Activated CD8-positive, alpha-beta memory T cell treated with anti-CD3 and anti-CD28 coated beads for 36 hours (primary cell): ENCODE results near the gene STRA6. TPM values are rescaled to one million over a fixed set of nuclear protein-coding genes. Genes with fewer than 3 reads are reported as not detected.
"Not testable (repeated sequence)": the region's sequence is repeated elsewhere in the genome, so short reads cannot be mapped to it uniquely, and the experiment has no call there.

Experiments
- CTCF ChIA-PET: fragments of 350-600 bp; sonication (Branson Sonifier 250); formaldehyde crosslinking; loops from one replicate; lab custom pipeline; 2021; ENCODE audit warnings: antibody characterized with exemption; lab: Charles Lee
- POLR2A ChIA-PET: fragments of 350-600 bp; sonication (Branson Sonifier 250); formaldehyde crosslinking; loops from one replicate; lab custom pipeline; 2021; ENCODE audit warnings: antibody characterized with exemption; lab: Charles Lee
- total RNA-seq, 2 experiments: library from RNA; stranded (reverse); gene quantifications; one replicate each; pipeline ENCODE4 v1.2.3, GENCODE V29; 2021

Gene STRA6
- total RNA-seq, 2 experiments from 2014 or later: not detected

DNA sequence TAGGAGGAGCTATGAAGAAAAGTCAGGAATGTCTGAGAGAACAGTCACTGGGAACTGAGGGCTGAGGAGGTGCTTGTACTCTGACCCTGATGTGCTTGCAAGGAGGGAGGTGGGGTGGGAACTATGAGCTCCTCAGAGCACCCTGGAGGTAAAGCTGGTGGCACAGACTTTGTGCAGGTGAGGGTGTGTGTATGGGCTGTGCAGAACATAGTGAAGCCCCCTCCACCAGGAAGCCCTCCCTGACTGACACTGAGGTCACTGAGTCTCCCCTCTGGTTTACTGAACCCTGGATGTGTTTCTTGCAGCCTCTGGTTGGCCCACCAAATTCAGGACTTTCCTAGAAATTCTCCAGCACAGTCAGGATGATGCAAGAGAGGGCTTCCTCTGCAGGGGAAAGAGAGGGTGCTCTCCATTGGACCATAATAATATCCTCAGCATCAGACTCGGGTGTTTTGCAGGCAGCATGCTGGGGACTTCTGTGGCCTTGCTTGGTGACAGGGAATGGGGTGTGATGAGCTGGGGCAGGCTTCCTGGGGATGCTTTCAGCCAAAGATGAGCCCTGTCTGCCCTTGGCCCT lies 30.5 kb downstream of the STRA6 start:
- POLR2A ChIA-PET: no interaction called here
- CTCF ChIA-PET: no interaction called here

GRCh38 chr15:74170875-74171578 lies 31.6 kb downstream of the STRA6 start:
- POLR2A ChIA-PET: no interaction called here
- CTCF ChIA-PET: no interaction called here

GRCh38 chr15:74170071-74170844 lies 32.3 kb downstream of the STRA6 start:
- CTCF ChIA-PET: interaction anchor here (0.5 kb wide), 1 partner anchor 21 kb away, joined by 5 read pairs; no protein-coding TSS in a partner anchor
- POLR2A ChIA-PET: no interaction called here

DNA sequence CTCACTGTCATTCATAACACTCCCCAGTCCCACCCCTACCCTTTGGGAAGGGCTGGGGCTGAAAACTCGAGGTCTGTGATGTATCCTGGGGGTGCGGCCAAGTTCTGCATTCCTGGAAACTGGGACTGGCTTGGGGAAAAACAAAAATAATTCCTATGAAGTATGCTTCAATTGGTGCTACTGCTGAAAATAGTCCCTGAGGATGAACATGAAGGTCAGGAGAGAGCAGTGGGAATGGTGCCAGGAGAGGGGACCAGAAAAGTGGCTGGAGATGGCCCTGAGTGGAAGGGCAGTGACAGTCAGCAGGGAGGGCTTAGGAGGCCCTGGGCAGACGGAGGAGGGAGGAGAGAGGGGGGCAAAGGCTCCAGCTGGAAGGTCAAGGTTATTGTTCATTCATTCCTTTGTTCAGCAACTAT lies 33.9 kb downstream of the STRA6 start:
- POLR2A ChIA-PET: no interaction called here
- CTCF ChIA-PET: no interaction called here

DNA sequence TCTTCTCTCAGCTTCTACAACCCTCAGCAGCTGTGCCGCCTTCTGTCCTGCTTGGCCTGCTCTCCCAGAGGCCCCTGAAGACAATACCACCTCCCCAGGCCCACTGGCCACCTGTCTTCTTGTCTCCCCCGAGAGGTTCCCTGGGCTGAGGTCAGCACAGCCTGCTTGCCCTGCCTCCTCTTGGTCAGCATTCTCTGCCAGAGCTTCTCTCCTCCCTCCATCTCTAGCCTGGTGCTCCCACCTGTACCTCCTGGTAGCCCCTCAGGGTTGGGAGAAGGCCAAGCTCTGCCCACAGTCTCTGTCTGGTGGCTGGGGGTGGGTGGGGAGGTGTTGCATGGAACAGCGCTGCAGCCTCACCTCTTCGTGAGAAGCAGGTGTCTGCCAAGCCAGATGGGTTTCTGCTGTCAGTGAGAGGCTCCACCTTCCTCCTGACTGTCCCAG lies 34.7 kb downstream of the STRA6 start:
- CTCF ChIA-PET: no interaction called here
- POLR2A ChIA-PET: no interaction called here

DNA sequence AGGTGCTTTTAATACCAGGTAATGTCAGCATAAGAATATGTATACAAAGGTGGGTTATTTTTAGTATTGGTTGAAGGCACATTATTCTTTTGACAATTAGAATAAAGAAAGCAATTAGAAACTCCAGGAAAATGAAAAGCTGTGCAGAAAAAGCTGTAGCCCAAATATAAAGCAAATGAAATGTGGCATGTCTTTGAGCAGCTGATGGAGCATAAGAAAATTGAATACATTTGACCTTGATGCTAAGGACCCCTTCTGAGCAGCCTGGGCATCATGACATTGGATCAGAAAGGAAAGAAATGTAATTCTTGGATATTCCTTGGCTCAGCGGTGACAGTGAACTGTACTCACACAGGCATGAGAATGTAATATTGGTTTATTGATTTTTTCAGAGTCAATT lies 37.1 kb downstream of the STRA6 start:
- ChIA-PET CTCF (no interaction called here), POLR2A (no interaction called here)

DNA sequence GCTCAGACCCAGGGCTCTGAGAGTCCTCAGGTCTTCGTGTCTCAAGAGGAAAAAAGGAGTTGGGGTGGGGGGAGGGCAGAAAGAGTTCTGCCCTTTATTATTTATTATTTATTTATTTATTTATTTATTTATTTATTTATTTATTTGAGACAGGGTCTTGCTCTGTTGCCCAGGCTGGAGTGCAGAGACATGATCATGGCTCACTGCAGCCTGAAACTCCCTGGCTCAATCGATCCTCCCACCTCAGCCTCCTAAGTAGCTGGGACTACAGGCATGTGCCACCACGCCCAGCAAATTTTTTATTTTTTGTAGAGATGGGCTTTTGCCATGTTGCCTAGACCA lies 40.4 kb downstream of the STRA6 start:
- CTCF ChIA-PET: interaction anchor here (0.6 kb wide), 1 partner anchor 9 kb away, joined by 4 read pairs; no protein-coding TSS in a partner anchor
- POLR2A ChIA-PET: not testable (repeated sequence)

DNA sequence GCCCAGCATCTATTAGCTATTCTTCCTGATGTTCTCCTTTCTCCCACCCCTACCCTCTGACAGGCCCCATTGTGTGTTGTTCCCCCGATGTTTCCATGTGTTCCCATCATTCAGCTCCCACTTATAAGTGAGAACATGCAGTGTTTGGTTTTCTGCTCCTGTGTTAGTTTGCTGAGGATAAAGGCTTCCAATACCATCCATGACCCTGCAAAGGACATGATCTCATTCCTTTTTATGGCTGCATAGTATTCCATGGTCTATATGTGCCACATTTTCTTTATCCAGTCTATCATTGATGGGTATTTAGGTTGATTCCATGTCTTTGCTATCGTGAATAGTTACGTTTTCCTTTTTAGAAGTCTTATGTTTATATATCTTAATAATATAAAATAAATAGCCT lies 42.2 kb downstream of the STRA6 start:
- POLR2A ChIA-PET, CTCF ChIA-PET: not testable (repeated sequence)

- ChIA-PET POLR2A (no interaction called here), CTCF (no interaction called here)
These were observed 42.8 kb downstream of the STRA6 start for GRCh38 chr15:74159773-74160172.

GRCh38 chr15:74158855-74159650 lies 43.5 kb downstream of the STRA6 start:
- CTCF ChIA-PET: no interaction called here
- POLR2A ChIA-PET: no interaction called here

DNA sequence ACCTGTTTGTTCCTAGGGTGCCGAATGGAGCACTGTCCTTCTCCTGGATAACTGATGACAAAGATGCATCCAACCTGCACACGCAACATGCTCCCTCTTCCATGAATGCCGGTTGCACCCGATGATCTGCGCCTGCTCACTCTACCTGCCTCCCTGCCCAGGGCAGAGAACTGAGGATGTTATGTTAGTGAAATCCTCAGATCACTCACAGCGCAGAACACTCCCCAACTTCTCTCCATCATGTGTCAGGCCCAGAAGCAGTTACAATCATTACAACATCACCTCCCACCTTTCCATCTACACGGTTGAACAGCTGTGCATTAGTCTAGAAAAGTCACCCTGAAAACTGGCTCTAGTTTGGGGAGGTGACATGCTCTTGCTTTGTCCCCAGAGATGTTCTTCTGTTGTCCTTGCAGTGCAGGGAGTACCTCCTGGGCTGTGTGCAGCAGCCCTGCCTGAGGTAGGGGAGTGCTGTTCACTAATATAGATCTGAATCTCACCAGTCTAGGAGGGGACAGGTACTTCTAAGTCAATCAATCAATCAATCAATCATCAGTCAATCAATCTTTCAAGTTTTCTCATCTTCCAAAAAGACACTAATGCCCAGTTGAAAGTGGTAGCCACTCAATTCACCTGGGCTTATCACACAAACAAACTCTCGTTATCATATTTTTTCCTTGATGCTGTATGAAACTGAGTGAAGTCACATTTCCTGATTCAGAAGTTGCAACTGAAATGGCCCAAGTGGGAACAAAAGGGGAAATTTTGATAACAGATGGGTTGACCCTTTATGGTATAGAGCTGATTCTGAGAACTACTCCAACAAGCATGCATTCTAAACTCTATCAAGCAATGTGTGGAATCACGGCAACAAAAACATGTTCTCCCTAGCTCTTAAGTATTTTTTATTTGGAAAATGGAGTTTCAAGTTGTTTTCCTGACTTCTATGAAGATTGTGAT lies 44.4 kb downstream of the STRA6 start:
- CTCF ChIA-PET: no interaction called here
- POLR2A ChIA-PET: no interaction called here

DNA sequence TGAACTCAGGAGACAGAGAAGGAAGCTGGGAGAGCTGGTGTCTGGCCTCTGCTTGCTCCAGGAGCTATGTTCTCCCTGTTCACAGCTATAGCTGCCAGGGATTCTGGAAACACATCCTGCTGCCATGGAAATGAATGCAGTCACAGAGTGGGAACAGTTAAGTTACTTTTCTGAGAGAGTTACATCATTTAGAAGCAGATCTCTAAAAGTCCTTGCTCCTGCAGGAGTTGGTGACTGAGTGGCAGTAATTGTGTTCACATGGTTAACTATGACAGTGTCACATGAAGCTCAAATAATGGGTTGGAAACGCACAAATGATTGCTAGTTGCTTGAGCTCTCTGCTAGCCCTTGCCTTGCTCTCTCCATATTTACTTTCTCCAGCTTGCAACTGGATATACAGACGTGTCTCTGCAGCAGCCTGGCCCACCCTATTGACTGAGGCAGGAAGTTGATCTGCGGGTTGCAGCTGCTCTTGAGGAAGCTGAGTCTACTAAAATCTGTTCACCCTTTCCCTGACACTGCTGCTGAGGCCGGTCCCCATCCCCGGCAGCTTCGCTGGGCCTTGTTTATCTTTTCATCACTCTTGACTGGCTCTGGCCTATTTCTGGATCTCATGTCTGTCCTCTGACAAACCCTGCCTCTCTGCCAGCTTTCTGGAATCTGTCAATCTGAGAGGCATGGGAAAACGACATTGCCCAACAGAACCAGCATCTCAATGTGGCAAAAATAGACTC lies 45.7 kb downstream of the STRA6 start:
- POLR2A ChIA-PET: no interaction called here
- CTCF ChIA-PET: interaction anchor here (0.6 to 1.1 kb wide), 3 partner anchors 30 to 244 kb away, joined by 3 read pairs; no protein-coding TSS in a partner anchor

DNA sequence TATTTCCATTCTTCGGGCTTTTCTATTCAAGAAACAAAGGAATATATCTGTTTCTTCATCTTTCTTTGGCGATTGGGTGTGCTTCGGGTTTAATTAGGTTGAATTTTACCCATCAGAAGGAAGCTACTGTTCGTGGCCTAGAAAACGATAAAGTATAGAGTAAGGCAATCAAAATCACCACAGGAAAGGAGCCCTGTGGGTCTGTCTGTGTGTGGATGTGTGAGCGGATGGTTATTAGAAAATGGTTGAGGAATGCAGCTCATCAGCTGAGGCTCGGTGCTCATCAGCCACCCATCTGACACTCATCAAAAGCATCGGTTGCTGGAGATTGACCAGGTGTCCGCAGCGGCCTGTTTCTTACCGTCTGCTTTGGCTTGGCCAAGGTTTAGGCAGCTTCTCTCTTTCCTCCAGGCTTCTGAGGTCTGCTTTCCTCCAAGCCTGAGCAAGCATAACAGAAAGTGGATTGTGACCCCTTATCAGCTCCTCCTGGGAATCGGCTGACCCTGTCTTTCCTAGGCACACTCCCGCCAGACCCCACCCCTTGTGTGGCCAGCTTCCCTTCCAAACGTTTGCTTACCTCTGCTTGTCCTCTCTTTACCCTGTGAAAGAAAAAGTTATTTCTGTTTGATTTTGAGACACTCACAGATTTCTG lies 46.7 kb downstream of the STRA6 start:
- POLR2A ChIA-PET: no interaction called here

DNA sequence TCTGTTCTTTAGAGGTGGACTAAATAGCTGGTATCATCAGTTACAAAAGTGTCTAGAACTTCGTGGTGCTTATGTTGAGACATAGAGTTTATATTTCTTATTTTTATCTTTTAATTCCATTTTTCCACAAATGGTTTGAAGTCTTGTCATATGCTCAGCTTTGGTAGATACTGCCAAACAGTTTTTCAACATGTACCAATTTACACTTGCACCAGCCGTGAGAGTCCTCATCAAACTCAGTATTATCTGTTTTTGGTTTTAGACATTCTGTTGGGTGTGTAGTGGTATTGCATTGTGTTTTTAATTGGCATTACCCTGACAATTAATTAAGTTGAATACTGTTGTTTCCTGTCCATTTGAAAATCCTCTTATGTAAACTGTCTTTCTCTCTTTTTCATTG lies 55.5 kb downstream of the STRA6 start:
- POLR2A ChIA-PET: no interaction called here
- CTCF ChIA-PET: interaction anchor here (0.6 kb wide), 1 partner anchor 523 kb away, joined by 3 read pairs; no protein-coding TSS in a partner anchor

More for the DNA sequence above, 46.7 kb downstream of the STRA6 start:
- CTCF ChIA-PET: interaction anchor here (1.1 kb wide), 1 partner anchor 29 kb away, joined by 3 read pairs; no protein-coding TSS in a partner anchor

DNA sequence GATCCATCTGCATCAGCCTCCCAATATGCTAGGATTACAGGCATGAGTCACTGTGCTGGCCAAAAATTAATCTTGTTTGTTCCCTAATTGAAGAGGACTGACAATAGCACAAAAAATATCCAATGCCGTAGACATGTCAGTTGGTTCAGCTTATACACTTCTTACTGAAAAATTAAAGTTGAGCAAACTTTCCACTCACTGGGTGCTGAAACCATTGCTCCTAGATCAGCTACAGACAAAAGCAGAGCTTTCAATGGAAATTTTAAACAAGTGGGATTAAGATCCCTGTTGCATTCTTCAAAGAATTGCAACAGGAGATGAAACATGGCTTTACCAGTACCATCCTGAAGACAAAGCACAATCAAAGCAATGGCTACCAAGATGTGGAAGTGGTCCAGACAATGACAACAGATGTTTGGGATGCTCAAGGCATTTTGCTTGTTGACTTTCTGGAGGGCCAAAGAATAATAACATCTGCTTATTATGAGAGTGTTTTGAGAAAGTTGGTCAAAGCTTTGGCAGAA lies 56.2 kb downstream of the STRA6 start:
- ChIA-PET POLR2A (no interaction called here), CTCF (no interaction called here)

DNA sequence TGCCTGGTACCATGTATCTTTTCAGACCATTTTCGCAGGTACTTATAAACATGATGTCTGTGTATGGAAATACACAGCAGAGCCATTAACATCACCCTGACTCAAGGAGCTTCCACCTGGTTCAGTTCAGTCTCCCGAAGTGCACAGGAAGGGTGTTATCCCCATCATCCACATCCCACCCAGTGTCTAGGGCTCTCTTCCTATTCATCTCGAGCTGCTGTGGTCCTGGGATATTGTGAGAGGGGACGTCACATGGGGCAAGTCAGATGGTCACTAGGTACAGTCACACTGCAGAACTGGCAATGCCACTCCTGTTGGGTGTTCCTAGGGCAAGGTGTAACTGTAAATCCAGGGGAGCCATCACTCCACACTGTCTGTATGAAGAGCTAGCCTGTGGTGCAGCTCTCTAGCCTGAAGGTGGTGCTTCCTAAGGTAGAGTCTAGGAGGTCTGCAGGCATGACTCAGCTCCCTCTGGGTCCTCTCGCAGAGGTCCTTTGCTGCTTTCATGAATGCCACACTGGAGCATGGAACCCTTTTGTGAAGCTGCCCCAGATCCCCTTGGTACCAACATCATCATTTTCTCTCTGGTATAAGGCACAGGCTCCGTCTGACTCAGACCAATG lies 58.3 kb downstream of the STRA6 start:
- CTCF ChIA-PET: interaction anchor here (1.2 kb wide), 1 partner anchor 11 kb away, joined by 3 read pairs; no protein-coding TSS in a partner anchor
- POLR2A ChIA-PET: no interaction called here

- POLR2A ChIA-PET: no interaction called here
- CTCF ChIA-PET: no interaction called here
These were observed 61.0 kb downstream of the STRA6 start for GRCh38 chr15:74141591-74141990.
